ENCODE results near the gene THBS2.

DNA sequence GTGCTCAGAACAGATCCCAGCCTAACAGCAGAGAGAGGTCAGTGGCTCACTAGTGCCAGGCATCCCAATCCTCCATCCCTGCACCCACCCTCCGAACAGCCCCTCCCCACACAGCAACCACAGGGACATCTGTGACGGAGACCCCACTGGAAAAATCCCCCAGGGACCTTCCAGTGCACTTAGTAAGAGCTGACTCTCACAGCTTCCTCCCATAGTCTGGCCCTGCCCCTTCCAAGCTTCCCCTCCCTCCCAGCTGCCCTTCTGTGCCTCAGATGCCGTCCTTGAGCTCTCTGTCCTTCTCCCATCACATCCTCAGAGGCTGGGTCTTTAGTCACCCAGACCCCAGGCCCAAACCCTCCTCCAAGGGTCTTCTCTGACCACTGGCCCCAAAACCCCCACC, 9.7 kb upstream of the THBS2 start:
- TF ChIP-seq, protein P1, sequence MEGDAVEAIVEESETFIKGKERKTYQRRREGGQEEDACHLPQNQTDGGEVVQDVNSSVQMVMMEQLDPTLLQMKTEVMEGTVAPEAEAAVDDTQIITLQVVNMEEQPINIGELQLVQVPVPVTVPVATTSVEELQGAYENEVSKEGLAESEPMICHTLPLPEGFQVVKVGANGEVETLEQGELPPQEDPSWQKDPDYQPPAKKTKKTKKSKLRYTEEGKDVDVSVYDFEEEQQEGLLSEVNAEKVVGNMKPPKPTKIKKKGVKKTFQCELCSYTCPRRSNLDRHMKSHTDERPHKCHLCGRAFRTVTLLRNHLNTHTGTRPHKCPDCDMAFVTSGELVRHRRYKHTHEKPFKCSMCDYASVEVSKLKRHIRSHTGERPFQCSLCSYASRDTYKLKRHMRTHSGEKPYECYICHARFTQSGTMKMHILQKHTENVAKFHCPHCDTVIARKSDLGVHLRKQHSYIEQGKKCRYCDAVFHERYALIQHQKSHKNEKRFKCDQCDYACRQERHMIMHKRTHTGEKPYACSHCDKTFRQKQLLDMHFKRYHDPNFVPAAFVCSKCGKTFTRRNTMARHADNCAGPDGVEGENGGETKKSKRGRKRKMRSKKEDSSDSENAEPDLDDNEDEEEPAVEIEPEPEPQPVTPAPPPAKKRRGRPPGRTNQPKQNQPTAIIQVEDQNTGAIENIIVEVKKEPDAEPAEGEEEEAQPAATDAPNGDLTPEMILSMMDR (IDR thresholded peaks at IDR 0.05) = no peak
- TF ChIP-seq ZFX (IDR thresholded peaks at IDR 0.05; ENCODE audit: borderline replicate concordance) = no peak
